ENCODE results near the gene FSHB. TPM values are rescaled to one million over a fixed set of nuclear protein-coding genes. Genes with fewer than 3 reads are reported as not detected.

Gene FSHB
- total RNA-seq, 4 donors from 2014 or later, result not detected

DNA sequence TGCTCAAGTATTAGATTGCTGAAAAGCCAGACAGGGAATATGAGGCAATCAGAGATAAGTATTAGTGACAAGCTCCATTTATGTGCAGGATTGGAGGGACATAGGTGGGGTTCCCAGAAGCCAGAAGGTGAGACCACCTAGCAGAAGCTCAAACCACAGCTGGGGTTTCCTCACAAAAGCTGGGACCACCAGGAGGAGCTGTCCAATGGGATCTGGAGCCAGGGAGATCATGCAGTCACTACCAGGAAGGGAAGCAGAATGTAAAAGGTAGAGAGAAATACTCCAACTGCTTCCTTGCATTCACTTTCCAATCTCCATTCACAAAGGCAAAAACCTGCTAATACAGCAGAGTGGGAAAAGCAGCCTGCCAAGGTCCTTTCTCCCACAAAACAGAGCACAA lies 5.2 kb upstream of the FSHB start:
- Histone ChIP-seq H3K27ac (no peak overlapping the region), H3K9me3 (peaks cover 4% of the 10 kb centered on the region), H3K4me1 (no peaks in the 10 kb centered on the region), H3K27me3 (no peaks in the 10 kb centered on the region), H3K36me3 (no peaks in the 10 kb centered on the region), H3K4me3 (no peak overlapping the region)
- no peak for DNase-seq (ENCODE audit: low spot score in 2 of 2)
- TF ChIP-seq EP300 (IDR thresholded peaks at IDR 0.05) (no peak), POLR2AphosphoS5 (IDR thresholded peaks at IDR 0.05) (no peak), POLR2A (IDR thresholded peaks at IDR 0.05) (no peak)
- TF ChIP-seq, protein P1, sequence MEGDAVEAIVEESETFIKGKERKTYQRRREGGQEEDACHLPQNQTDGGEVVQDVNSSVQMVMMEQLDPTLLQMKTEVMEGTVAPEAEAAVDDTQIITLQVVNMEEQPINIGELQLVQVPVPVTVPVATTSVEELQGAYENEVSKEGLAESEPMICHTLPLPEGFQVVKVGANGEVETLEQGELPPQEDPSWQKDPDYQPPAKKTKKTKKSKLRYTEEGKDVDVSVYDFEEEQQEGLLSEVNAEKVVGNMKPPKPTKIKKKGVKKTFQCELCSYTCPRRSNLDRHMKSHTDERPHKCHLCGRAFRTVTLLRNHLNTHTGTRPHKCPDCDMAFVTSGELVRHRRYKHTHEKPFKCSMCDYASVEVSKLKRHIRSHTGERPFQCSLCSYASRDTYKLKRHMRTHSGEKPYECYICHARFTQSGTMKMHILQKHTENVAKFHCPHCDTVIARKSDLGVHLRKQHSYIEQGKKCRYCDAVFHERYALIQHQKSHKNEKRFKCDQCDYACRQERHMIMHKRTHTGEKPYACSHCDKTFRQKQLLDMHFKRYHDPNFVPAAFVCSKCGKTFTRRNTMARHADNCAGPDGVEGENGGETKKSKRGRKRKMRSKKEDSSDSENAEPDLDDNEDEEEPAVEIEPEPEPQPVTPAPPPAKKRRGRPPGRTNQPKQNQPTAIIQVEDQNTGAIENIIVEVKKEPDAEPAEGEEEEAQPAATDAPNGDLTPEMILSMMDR (IDR thresholded peaks at IDR 0.05), result no peak

DNA sequence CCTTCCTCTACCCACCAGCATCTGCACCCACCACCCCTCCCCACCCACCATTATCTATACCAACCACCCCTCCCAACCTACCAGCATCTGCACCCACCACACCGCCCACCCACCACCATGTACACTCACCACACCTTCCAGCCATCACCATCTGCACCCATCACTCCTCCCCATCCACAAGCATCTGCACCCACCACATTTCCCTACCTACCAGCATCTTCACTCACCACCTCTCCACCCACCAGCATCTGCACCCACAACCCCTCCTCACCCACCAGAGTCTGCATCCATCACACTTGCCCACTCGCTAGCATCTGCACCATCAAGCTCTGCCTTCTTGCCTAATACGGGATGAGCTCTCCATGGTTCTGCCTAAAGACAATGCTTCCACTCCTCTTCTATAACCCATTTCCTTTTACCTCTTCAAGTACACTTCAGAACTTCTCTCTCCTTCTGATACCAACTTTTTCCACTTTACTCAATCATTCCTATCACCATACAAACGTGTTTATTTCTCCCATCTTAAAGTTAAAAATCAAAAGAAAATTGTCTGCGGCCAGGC lies 2.4 kb upstream of the FSHB start:
- no peak overlapping the region for H3K4me3 ChIP-seq

DNA sequence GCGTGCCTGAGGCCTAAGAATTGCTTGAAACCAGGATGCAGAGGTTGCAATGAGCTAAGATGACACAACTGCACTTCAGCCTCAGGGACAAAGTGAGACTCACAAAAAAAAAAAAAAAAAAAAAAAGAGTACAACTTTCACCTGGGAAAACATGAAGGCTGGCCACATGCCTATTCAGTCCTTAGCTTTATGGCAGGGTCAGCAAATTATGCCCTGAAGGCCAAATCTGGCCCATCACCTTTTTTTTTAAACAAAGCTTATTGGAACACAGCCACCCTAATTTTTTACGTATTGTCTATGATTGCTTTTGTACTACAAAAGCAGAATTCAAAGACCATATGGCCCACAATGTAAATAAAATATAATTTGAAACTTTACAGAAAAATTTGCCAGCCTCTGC lies 8.2 kb downstream of the FSHB start:
- H3K27me3 ChIP-seq, result no peaks in the 10 kb centered on the region
- no peak overlapping the region for H3K27ac ChIP-seq
- no peak for DNase-seq (ENCODE audit: low spot score in 2 of 2)
- H3K4me3 ChIP-seq, result no peak overlapping the region
- WGBS, result 82% methylated on average over 2 of the region's 2 CpGs
- no peaks in the 10 kb centered on the region for H3K4me1 ChIP-seq
- H3K9me3 ChIP-seq, result no peaks in the 10 kb centered on the region
- no peaks in the 10 kb centered on the region for H3K36me3 ChIP-seq
- TF ChIP-seq EP300 (IDR thresholded peaks at IDR 0.05) (no peak), POLR2AphosphoS5 (IDR thresholded peaks at IDR 0.05) (no peak), POLR2A (IDR thresholded peaks at IDR 0.05) (no peak)
- TF ChIP-seq, protein P1 (IDR thresholded peaks at IDR 0.05), result no peak

More for the DNA sequence above, 2.4 kb upstream of the FSHB start:
- Histone ChIP-seq H3K9me3 (peaks cover 4% of the 10 kb centered on the region), H3K36me3 (no peaks in the 10 kb centered on the region), H3K27ac (no peak overlapping the region), H3K27me3 (no peaks in the 10 kb centered on the region), H3K4me1 (no peaks in the 10 kb centered on the region)
- WGBS, result 81% methylated on average over 5 of the region's 5 CpGs
- TF ChIP-seq EP300 (IDR thresholded peaks at IDR 0.05), result no peak
- TF ChIP-seq, protein P1 (IDR thresholded peaks at IDR 0.05), result no peak
- TF ChIP-seq POLR2A (IDR thresholded peaks at IDR 0.05), result no peak
- TF ChIP-seq POLR2AphosphoS5 (IDR thresholded peaks at IDR 0.05), result no peak
- no peak for DNase-seq (ENCODE audit: low spot score in 2 of 2)

DNA sequence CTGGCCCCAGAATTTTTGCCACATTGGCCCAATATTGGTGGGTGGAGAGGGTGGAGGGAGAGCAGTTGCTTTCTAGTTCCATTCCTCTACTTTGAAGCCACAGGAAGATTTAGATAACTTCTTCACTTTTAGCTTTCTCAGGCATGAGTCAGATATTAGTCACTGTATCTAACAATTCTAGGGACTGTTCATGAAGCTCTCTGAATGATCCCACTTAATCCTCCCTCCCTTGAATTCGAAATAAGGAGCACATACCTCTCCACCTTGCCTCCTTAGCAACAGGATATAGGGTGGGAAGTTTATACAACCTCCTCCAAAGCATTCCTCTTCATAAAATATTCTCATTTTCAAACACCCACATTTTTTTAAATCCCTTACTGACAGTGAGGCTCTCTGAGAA lies 13.5 kb downstream of the FSHB start:
- no peak overlapping the region for H3K27ac ChIP-seq
- H3K36me3 ChIP-seq, result no peaks in the 10 kb centered on the region
- no peak for DNase-seq (ENCODE audit: low spot score in 2 of 2)
- no peaks in the 10 kb centered on the region for H3K27me3 ChIP-seq
- H3K4me1 ChIP-seq, result no peaks in the 10 kb centered on the region
- no peak overlapping the region for H3K4me3 ChIP-seq
- WGBS, result 6% methylated on average over 1 of the region's 1 CpG
- TF ChIP-seq, protein P1 (IDR thresholded peaks at IDR 0.05), result no peak
- TF ChIP-seq POLR2AphosphoS5 (IDR thresholded peaks at IDR 0.05) (no peak), POLR2A (IDR thresholded peaks at IDR 0.05) (no peak), EP300 (IDR thresholded peaks at IDR 0.05) (no peak)
- H3K9me3 ChIP-seq, result no peaks in the 10 kb centered on the region

DNA sequence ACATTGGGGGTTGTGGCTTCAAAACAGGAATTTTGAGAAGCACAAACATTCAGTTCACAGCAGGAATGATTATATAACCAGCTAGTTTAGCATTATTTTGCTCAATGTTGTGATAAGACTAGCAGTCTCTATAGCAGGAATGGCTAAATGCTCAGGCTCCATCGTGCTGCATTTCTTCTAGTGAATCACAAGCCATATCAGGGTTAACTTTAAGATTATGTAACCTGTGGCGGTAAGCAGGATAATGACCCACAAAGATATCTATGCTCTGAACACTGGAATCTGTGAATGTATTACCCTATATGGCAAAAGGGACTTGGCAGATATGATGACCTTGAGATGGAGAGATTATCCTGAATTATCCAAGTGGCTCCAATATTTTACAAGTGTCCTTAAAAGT lies 14.8 kb downstream of the FSHB start:
- WGBS, result 75% methylated on average over 2 of the region's 2 CpGs

More for the DNA sequence above, 14.8 kb downstream of the FSHB start:
- H3K36me3 ChIP-seq, result no peaks in the 10 kb centered on the region
- H3K27me3 ChIP-seq, result no peaks in the 10 kb centered on the region
- H3K4me3 ChIP-seq, result no peak overlapping the region
- DNase-seq (ENCODE audit: low spot score in 2 of 2), result no peak
- H3K27ac ChIP-seq, result no peak overlapping the region
- TF ChIP-seq POLR2AphosphoS5 (IDR thresholded peaks at IDR 0.05), result no peak
- TF ChIP-seq, protein P1 (IDR thresholded peaks at IDR 0.05), result no peak
- TF ChIP-seq EP300 (IDR thresholded peaks at IDR 0.05), result no peak
- no peak for TF ChIP-seq POLR2A (IDR thresholded peaks at IDR 0.05)
- H3K4me1 ChIP-seq, result no peaks in the 10 kb centered on the region
- H3K9me3 ChIP-seq, result no peaks in the 10 kb centered on the region

Measured in suprapubic skin (tissue), 4 donors.